ENCODE data around the gene RUBCN. TPM values are rescaled to one million over a fixed set of nuclear protein-coding genes. Genes with fewer than 3 reads are reported as not detected.

RUBCN gene
- total RNA-seq, 2 experiments from 2014 or later = 45.1 to 56.7 TPM

DNA sequence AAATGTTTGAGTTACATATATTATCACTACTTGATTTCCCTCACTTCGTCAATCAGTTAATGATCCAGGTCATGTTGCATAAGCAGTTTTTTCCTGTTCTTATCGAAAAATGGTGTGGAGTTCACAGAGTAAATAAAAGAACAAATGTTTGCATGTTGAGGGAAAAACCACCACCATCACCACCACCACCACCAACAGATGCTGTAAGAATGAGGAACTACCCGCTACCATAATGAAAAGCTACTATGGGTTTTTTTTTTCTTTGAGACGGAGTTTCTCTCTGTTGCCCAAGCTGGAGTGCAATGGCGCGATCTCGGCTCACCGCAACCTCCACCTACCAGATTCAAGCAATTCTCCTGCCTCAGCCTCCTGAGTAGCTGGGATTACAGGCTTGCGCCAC is 27.6 kb downstream of the RUBCN start:
- intact Hi-C loops (cut with micrococcal nuclease; ENCODE audit: unreplicated experiment) = no loop called here
- ChIA-PET CTCF (ENCODE audit: unreplicated experiment) (no interaction called here), POLR2A (interaction anchor here (0.8 kb wide), 1 partner anchor 88 kb away, joined by 3 read pairs; no protein-coding TSS in a partner anchor)
- Histone ChIP-seq H3K9me3 (ENCODE audit: low read length) (no peaks in the 10 kb centered on the region), H4K20me1 (ENCODE audit: insufficient read depth, low read length) (0 out of 2 replicates have a peak, but pooled peaks cover 5% of the 10 kb centered on the region), H3K27ac (ENCODE audit: low read depth, low read length, poor library complexity, severe bottlenecking) (no peak overlapping the region), H2AFZ (ENCODE audit: low read length) (no peak overlapping the region), H3K4me1 (ENCODE audit: insufficient read depth, low read length, poor library complexity, severe bottlenecking) (peaks cover 58% of the 10 kb centered on the region), H3K36me3 (ENCODE audit: insufficient read depth, low read length) (peaks cover 64% of the 10 kb centered on the region), H3K4me3 (ENCODE audit: low read depth, low read length, poor library complexity, severe bottlenecking) (no peak overlapping the region), H3K9me2 (ENCODE audit: insufficient read depth, low read length) (no peaks in the 10 kb centered on the region), H3K79me2 (ENCODE audit: insufficient read depth, low read depth, low read length) (peaks cover 56% of the 10 kb centered on the region; the same call in 1 of the 2 replicates), H3K4me2 (ENCODE audit: low read length) (peak overlapping the region; percentile 40; the same call in 1 of the 2 replicates)
- TF ChIP-seq EZH2phosphoT487 (IDR thresholded peaks at IDR 0.05; ENCODE audit: borderline replicate concordance, low read depth, low read length) = no peak
- TF ChIP-seq, protein P1, sequence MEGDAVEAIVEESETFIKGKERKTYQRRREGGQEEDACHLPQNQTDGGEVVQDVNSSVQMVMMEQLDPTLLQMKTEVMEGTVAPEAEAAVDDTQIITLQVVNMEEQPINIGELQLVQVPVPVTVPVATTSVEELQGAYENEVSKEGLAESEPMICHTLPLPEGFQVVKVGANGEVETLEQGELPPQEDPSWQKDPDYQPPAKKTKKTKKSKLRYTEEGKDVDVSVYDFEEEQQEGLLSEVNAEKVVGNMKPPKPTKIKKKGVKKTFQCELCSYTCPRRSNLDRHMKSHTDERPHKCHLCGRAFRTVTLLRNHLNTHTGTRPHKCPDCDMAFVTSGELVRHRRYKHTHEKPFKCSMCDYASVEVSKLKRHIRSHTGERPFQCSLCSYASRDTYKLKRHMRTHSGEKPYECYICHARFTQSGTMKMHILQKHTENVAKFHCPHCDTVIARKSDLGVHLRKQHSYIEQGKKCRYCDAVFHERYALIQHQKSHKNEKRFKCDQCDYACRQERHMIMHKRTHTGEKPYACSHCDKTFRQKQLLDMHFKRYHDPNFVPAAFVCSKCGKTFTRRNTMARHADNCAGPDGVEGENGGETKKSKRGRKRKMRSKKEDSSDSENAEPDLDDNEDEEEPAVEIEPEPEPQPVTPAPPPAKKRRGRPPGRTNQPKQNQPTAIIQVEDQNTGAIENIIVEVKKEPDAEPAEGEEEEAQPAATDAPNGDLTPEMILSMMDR (conservative IDR thresholded peaks at IDR 0.05; ENCODE audit: low read length) = no peak
- no TSS peak for BruUV-seq (replicated peaks)
- DNase-seq (ENCODE audit: low spot score) = peak; percentile 51

- H3K27ac ChIP-seq (ENCODE audit: low read depth, low read length, poor library complexity, severe bottlenecking) = no peak overlapping the region
- no peak overlapping the region for H3K4me3 ChIP-seq (ENCODE audit: low read depth, low read length, poor library complexity, severe bottlenecking)
- peaks cover 41% of the 10 kb centered on the region; the same call in 1 of the 2 replicates for H3K79me2 ChIP-seq (ENCODE audit: insufficient read depth, low read depth, low read length)
- ChIA-PET CTCF (ENCODE audit: unreplicated experiment) (no interaction called here), POLR2A (interaction anchor here (1.4 to 1.9 kb wide), 3 partner anchors 8 to 33 kb away, joined by 3 to 5 read pairs (median 3); no protein-coding TSS in a partner anchor)
- peak; percentile 16 for DNase-seq (ENCODE audit: low spot score)
- H2AFZ ChIP-seq (ENCODE audit: low read length) = no peak overlapping the region
- intact Hi-C loops (cut with micrococcal nuclease; ENCODE audit: unreplicated experiment) = no loop called here
- TF ChIP-seq, protein P1 (conservative IDR thresholded peaks at IDR 0.05; ENCODE audit: low read length) = no peak
- TF ChIP-seq EZH2phosphoT487 (IDR thresholded peaks at IDR 0.05; ENCODE audit: borderline replicate concordance, low read depth, low read length) = no peak
- no peaks in the 10 kb centered on the region for H3K9me3 ChIP-seq (ENCODE audit: low read length)
- H3K4me1 ChIP-seq (ENCODE audit: insufficient read depth, low read length, poor library complexity, severe bottlenecking) = peaks cover 35% of the 10 kb centered on the region
- no peaks in the 10 kb centered on the region for H4K20me1 ChIP-seq (ENCODE audit: insufficient read depth, low read length)
- no peaks in the 10 kb centered on the region for H3K9me2 ChIP-seq (ENCODE audit: insufficient read depth, low read length)
- H3K36me3 ChIP-seq (ENCODE audit: insufficient read depth, low read length) = peaks cover 78% of the 10 kb centered on the region
- BruUV-seq (replicated peaks) = no TSS peak
- H3K4me2 ChIP-seq (ENCODE audit: low read length) = no peak overlapping the region
These were observed 30.0 kb downstream of the RUBCN start for GRCh38 chr3:197706658-197707057.

DNA sequence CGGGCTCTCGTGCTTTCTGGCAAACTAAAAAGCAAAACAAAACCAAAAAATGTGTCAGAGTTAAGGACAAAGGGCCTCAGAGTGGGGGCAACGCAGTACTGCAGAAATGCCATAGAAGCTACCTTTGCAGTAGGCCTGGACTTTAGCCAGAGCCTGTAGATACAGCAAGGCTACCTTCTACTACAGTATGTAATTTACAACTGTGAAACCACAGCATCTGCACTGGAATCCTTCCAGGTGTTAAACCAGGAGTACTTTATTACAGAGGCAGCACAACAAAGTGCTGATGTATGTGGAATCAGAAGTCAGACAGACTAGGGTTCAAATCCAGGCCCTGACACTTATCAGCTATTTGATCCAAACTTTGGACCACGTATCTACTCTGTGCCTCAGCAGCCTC is 34.9 kb downstream of the RUBCN start:
- no peak overlapping the region for H2AFZ ChIP-seq (ENCODE audit: low read length)
- intact Hi-C loops (cut with micrococcal nuclease; ENCODE audit: unreplicated experiment) = no loop called here
- no peaks in the 10 kb centered on the region for H3K9me2 ChIP-seq (ENCODE audit: insufficient read depth, low read length)
- TF ChIP-seq, protein P1 (conservative IDR thresholded peaks at IDR 0.05; ENCODE audit: low read length) = no peak
- no peak for TF ChIP-seq EZH2phosphoT487 (IDR thresholded peaks at IDR 0.05; ENCODE audit: borderline replicate concordance, low read depth, low read length)
- peaks cover 9% of the 10 kb centered on the region for H3K4me1 ChIP-seq (ENCODE audit: insufficient read depth, low read length, poor library complexity, severe bottlenecking)
- no TSS peak for BruUV-seq (replicated peaks)
- no peaks in the 10 kb centered on the region for H4K20me1 ChIP-seq (ENCODE audit: insufficient read depth, low read length)
- no peaks in the 10 kb centered on the region for H3K79me2 ChIP-seq (ENCODE audit: insufficient read depth, low read depth, low read length)
- no peak overlapping the region for H3K4me2 ChIP-seq (ENCODE audit: low read length)
- ChIA-PET POLR2A (interaction anchor here (0.5 to 1.1 kb wide), 5 partner anchors 10 to 27 kb away, joined by 3 to 4 read pairs (median 3); no protein-coding TSS in a partner anchor), CTCF (ENCODE audit: unreplicated experiment) (no interaction called here)
- H3K4me3 ChIP-seq (ENCODE audit: low read depth, low read length, poor library complexity, severe bottlenecking) = no peak overlapping the region
- DNase-seq (ENCODE audit: low spot score) = no peak
- no peaks in the 10 kb centered on the region for H3K9me3 ChIP-seq (ENCODE audit: low read length)
- H3K27ac ChIP-seq (ENCODE audit: low read depth, low read length, poor library complexity, severe bottlenecking) = no peak overlapping the region
- H3K36me3 ChIP-seq (ENCODE audit: insufficient read depth, low read length) = peaks cover 88% of the 10 kb centered on the region
